Measurements from ENCODE around the gene BRINP3.
A peak's percentile ranks its signal among the peaks of the same experiment; 100 is the strongest.

BRINP3 gene

DNA sequence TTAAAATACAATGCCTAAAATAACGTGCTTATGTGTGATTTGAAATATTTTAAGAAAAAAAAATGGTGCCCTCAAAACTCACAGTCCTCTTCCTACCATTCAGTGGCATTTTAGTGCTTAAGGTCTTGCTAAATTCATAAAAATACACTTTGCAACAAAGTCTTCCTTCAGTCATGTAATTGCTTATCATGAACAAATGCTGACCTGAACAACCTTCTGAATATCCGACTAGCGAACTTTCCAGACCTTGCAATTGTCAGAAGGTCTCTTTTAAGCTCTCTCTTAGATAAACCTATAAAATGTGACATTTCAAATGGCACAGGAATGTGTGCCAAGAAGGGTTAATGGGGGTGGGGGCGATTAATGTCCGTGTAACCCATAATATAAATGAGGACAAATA lies 858 bp downstream of the BRINP3 start:
- Histone ChIP-seq H3K18ac (ENCODE audit: low read depth in 1 of 2, low read length in 2 of 2) (no peak overlapping the region), H2BK120ac (ENCODE audit: low read depth, low read length) (no peak overlapping the region), H3K27me3 (ENCODE audit: control insufficient read depth in 1 of 2, insufficient read depth in 1 of 2, low read length in 2 of 2) (peaks cover 0 to 58% of the 10 kb centered on the region in 2 experiments), H3K36me3 (ENCODE audit: control insufficient read depth in 1 of 2, insufficient read depth in 2 of 2, low read depth in 1 of 2, low read length in 2 of 2) (no peaks in the 10 kb centered on the region), H2AK5ac (ENCODE audit: low read length, severe bottlenecking) (no peak overlapping the region), H3K9me3 (ENCODE audit: control insufficient read depth, low read length) (no peaks in the 10 kb centered on the region), H3K14ac (ENCODE audit: low read length in 2 of 2) (no peak overlapping the region), H3K4me1 (ENCODE audit: control insufficient read depth, insufficient read depth, low read depth, low read length) (peaks cover 9% of the 10 kb centered on the region), H3K27ac (ENCODE audit: low read length, poor library complexity, severe bottlenecking) (no peak overlapping the region), H3K9ac (ENCODE audit: low read length) (no peak overlapping the region), H3K4ac (ENCODE audit: low read depth in 1 of 2, low read length in 2 of 2) (no peak overlapping the region), H3K23ac (ENCODE audit: low read length in 2 of 2) (no peak overlapping the region), H2BK5ac (ENCODE audit: low read depth, low read length, poor library complexity, severe bottlenecking) (no peak overlapping the region), H3K4me2 (ENCODE audit: low read length, poor library complexity, severe bottlenecking) (no peak overlapping the region), H3K4me3 (ENCODE audit: insufficient read depth in 1 of 2, low read depth in 1 of 2, low read length in 2 of 2) (no peak overlapping the region), H4K91ac (ENCODE audit: low read length) (no peak overlapping the region), H2BK15ac (ENCODE audit: low read depth, poor library complexity, severe bottlenecking) (no peak overlapping the region), H2BK12ac (ENCODE audit: low read length in 2 of 2) (no peak overlapping the region), H4K8ac (ENCODE audit: low read length) (no peak overlapping the region), H2AFZ (ENCODE audit: low read depth, low read length) (no peak overlapping the region), H3K79me1 (replicated peaks; ENCODE audit: low read length, poor library complexity, severe bottlenecking) (no peaks in the 10 kb centered on the region)
- DNase-seq: no peak
- WGBS: 70% methylated on average over 2 of the region's 5 CpGs

DNA sequence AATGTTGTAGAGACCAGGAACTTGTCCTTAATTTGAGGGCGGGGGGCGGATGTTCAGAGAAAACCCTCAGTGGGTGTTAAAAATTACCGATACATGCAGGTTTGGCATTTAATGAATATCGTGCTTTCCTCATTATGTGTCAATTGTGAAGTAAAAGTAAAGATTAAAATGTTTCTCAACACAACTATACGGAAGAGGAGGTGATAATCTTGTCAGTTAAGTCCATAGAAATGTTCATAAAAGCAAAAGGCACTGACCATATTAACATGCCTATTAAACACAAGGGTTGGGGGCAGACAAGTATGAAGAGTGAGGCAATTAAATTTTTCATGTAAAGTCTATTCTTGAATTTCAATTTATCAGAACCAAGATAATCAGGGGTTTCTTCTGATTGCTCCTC lies 1.3 kb downstream of the BRINP3 start:
- Histone ChIP-seq H3K18ac (ENCODE audit: low read depth in 1 of 2, low read length in 2 of 2) (no peak overlapping the region), H2BK12ac (ENCODE audit: low read length in 2 of 2) (no peak overlapping the region), H4K91ac (ENCODE audit: low read length) (no peak overlapping the region), H2AFZ (ENCODE audit: low read depth, low read length) (no peak overlapping the region), H3K14ac (ENCODE audit: low read length in 2 of 2) (no peak overlapping the region), H3K4ac (ENCODE audit: low read depth in 1 of 2, low read length in 2 of 2) (no peak overlapping the region), H2AK5ac (ENCODE audit: low read length, severe bottlenecking) (no peak overlapping the region), H3K79me1 (replicated peaks; ENCODE audit: low read length, poor library complexity, severe bottlenecking) (no peaks in the 10 kb centered on the region), H3K4me1 (ENCODE audit: control insufficient read depth, insufficient read depth, low read depth, low read length) (peaks cover 9% of the 10 kb centered on the region), H3K9me3 (ENCODE audit: control insufficient read depth, low read length) (no peaks in the 10 kb centered on the region), H4K8ac (ENCODE audit: low read length) (no peak overlapping the region), H3K27ac (ENCODE audit: low read length, poor library complexity, severe bottlenecking) (no peak overlapping the region), H3K23ac (ENCODE audit: low read length in 2 of 2) (no peak overlapping the region), H3K4me3 (ENCODE audit: insufficient read depth in 1 of 2, low read depth in 1 of 2, low read length in 2 of 2) (peak overlapping the region in 1 of 2 experiments; percentile 51), H3K9ac (ENCODE audit: low read length) (no peak overlapping the region), H3K4me2 (ENCODE audit: low read length, poor library complexity, severe bottlenecking) (no peak overlapping the region), H2BK15ac (ENCODE audit: low read depth, poor library complexity, severe bottlenecking) (no peak overlapping the region), H2BK120ac (ENCODE audit: low read depth, low read length) (no peak overlapping the region), H2BK5ac (ENCODE audit: low read depth, low read length, poor library complexity, severe bottlenecking) (no peak overlapping the region), H3K27me3 (ENCODE audit: control insufficient read depth in 1 of 2, insufficient read depth in 1 of 2, low read length in 2 of 2) (peaks cover 0 to 58% of the 10 kb centered on the region in 2 experiments), H3K36me3 (ENCODE audit: control insufficient read depth in 1 of 2, insufficient read depth in 2 of 2, low read depth in 1 of 2, low read length in 2 of 2) (no peaks in the 10 kb centered on the region)
- DNase-seq: no peak
- 38% methylated on average over 3 of the region's 5 CpGs for WGBS

DNA sequence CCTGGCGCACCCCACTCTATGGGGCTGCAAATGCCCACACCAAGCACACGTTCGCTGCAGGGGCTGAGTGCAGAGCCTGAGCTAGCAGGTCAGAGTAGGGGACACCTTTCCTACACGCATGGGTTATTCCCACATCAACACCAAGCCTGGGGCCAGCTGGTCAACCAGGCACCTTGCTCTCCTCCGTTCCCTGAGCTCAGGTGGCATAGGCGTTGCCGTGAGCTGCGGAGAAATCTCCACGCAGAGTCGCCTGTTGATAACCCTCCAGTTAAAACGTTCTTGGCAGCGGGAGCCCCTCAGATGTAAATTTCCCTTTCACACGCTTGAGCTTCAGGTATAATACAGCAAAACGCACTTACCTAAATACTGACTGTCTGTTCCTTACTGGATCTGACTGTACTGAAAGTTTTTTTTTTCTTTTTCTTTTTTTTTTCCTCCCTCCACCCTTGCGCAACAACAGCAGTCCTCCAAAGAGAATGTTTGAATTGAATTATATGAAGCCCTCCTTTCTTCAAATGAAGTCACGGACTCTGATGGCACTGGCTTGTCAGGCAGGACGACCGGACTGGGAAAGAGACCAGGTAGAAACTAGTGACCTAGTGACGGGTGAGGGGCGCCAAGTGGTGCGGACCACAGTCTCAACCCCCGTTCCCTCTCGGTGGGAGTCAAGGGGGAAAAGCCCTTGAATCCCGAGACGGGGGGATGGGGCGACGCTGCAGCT lies 2.1 kb downstream of the BRINP3 start:
- H3K4me2 ChIP-seq (ENCODE audit: low read length, poor library complexity, severe bottlenecking): peak overlapping the region; percentile 78
- DNase-seq: no peak
- H3K27me3 ChIP-seq (ENCODE audit: control insufficient read depth in 1 of 2, insufficient read depth in 1 of 2, low read length in 2 of 2): peaks cover 0 to 58% of the 10 kb centered on the region in 2 experiments
- H2AK5ac ChIP-seq (ENCODE audit: low read length, severe bottlenecking): no peak overlapping the region
- no peaks in the 10 kb centered on the region for H3K9me3 ChIP-seq (ENCODE audit: control insufficient read depth, low read length)
- H2AFZ ChIP-seq (ENCODE audit: low read depth, low read length): no peak overlapping the region
- H2BK12ac ChIP-seq (ENCODE audit: low read length in 2 of 2): no peak overlapping the region
- no peak overlapping the region for H2BK5ac ChIP-seq (ENCODE audit: low read depth, low read length, poor library complexity, severe bottlenecking)
- no peak overlapping the region for H3K27ac ChIP-seq (ENCODE audit: low read length, poor library complexity, severe bottlenecking)
- H3K23ac ChIP-seq (ENCODE audit: low read length in 2 of 2): no peak overlapping the region
- no peaks in the 10 kb centered on the region for H3K79me1 ChIP-seq (replicated peaks; ENCODE audit: low read length, poor library complexity, severe bottlenecking)
- no peak overlapping the region for H3K9ac ChIP-seq (ENCODE audit: low read length)
- H3K36me3 ChIP-seq (ENCODE audit: control insufficient read depth in 1 of 2, insufficient read depth in 2 of 2, low read depth in 1 of 2, low read length in 2 of 2): no peaks in the 10 kb centered on the region
- WGBS: 2% methylated on average over 26 of the region's 27 CpGs
- peaks cover 9% of the 10 kb centered on the region for H3K4me1 ChIP-seq (ENCODE audit: control insufficient read depth, insufficient read depth, low read depth, low read length)
- H2BK120ac ChIP-seq (ENCODE audit: low read depth, low read length): no peak overlapping the region
- peak overlapping the region; percentile 47 to 51 for H3K4me3 ChIP-seq (ENCODE audit: insufficient read depth in 1 of 2, low read depth in 1 of 2, low read length in 2 of 2)
- H3K14ac ChIP-seq (ENCODE audit: low read length in 2 of 2): no peak overlapping the region
- no peak overlapping the region for H4K8ac ChIP-seq (ENCODE audit: low read length)
- no peak overlapping the region for H2BK15ac ChIP-seq (ENCODE audit: low read depth, poor library complexity, severe bottlenecking)
- no peak overlapping the region for H3K18ac ChIP-seq (ENCODE audit: low read depth in 1 of 2, low read length in 2 of 2)
- H4K91ac ChIP-seq (ENCODE audit: low read length): no peak overlapping the region
- no peak overlapping the region for H3K4ac ChIP-seq (ENCODE audit: low read depth in 1 of 2, low read length in 2 of 2)

DNA sequence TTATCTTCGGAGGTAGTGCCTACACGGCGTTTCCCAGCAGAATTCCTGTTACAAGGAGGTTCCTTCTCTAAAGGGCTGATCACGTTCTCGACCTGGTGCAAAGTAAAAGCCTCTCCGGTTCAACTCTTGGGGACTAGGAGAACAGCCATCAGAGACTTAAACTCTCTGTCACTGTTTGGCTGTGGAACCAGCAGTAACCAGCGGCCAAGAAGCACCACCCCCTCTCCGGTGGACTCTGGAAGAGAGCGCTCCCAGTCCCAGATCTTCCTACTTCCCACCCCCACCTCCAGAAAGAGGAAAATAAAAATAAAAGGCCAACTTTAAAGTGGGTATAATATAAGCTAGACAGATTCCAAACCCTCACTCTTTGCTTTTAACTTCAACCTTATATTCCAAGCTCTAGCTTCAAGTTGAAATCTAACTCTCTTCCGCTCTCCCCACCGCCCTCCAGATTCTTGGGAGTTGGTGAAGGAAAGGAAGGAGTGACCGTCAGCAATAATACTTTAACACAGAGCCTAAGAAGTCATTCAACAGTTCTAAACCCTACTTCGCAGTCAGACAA lies 2.9 kb downstream of the BRINP3 start:
- Histone ChIP-seq H3K23ac (ENCODE audit: low read length in 2 of 2) (no peak overlapping the region), H3K36me3 (ENCODE audit: control insufficient read depth in 1 of 2, insufficient read depth in 2 of 2, low read depth in 1 of 2, low read length in 2 of 2) (no peaks in the 10 kb centered on the region), H2BK12ac (ENCODE audit: low read length in 2 of 2) (no peak overlapping the region), H3K14ac (ENCODE audit: low read length in 2 of 2) (no peak overlapping the region), H4K8ac (ENCODE audit: low read length) (no peak overlapping the region), H2AK5ac (ENCODE audit: low read length, severe bottlenecking) (no peak overlapping the region), H3K18ac (ENCODE audit: low read depth in 1 of 2, low read length in 2 of 2) (no peak overlapping the region), H4K91ac (ENCODE audit: low read length) (no peak overlapping the region), H3K27me3 (ENCODE audit: control insufficient read depth in 1 of 2, insufficient read depth in 1 of 2, low read length in 2 of 2) (peaks cover 0 to 58% of the 10 kb centered on the region in 2 experiments), H2AFZ (ENCODE audit: low read depth, low read length) (no peak overlapping the region), H3K4me1 (ENCODE audit: control insufficient read depth, insufficient read depth, low read depth, low read length) (peaks cover 9% of the 10 kb centered on the region), H3K4me3 (ENCODE audit: insufficient read depth in 1 of 2, low read depth in 1 of 2, low read length in 2 of 2) (peak overlapping the region in 1 of 2 experiments; percentile 38), H3K79me1 (replicated peaks; ENCODE audit: low read length, poor library complexity, severe bottlenecking) (no peaks in the 10 kb centered on the region), H3K9me3 (ENCODE audit: control insufficient read depth, low read length) (no peaks in the 10 kb centered on the region), H3K27ac (ENCODE audit: low read length, poor library complexity, severe bottlenecking) (no peak overlapping the region), H3K4ac (ENCODE audit: low read depth in 1 of 2, low read length in 2 of 2) (no peak overlapping the region), H2BK5ac (ENCODE audit: low read depth, low read length, poor library complexity, severe bottlenecking) (no peak overlapping the region), H2BK120ac (ENCODE audit: low read depth, low read length) (no peak overlapping the region), H3K4me2 (ENCODE audit: low read length, poor library complexity, severe bottlenecking) (peak overlapping the region; percentile 78), H2BK15ac (ENCODE audit: low read depth, poor library complexity, severe bottlenecking) (no peak overlapping the region), H3K9ac (ENCODE audit: low read length) (no peak overlapping the region)
- no peak for DNase-seq
- WGBS: 4% methylated on average over 6 of the region's 13 CpGs
